ENCODE data around the gene CNTN4.

Gene CNTN4

GRCh38 chr3:2589336-2589969 is 490.8 kb downstream of the CNTN4 start:
- Histone ChIP-seq H3K4me3 (ENCODE audit: low read length in 2 of 2) (no peak overlapping the region), H3K4me1 (ENCODE audit: control insufficient read depth in 2 of 2, insufficient read depth in 2 of 2, low read length in 2 of 2) (no peaks in the 10 kb centered on the region), H3K9me3 (ENCODE audit: control insufficient read depth in 2 of 2, low read length in 2 of 2) (no peaks in the 10 kb centered on the region), H3K27ac (ENCODE audit: low read depth in 2 of 2, low read length in 2 of 2) (no peak overlapping the region), H3K27me3 (ENCODE audit: control insufficient read depth in 2 of 2, insufficient read depth in 2 of 2, low read length in 2 of 2) (no peaks in the 10 kb centered on the region), H3K36me3 (ENCODE audit: control insufficient read depth in 2 of 2, insufficient read depth in 2 of 2, low read length in 2 of 2) (no peaks in the 10 kb centered on the region), H3K9ac (ENCODE audit: low read depth in 1 of 2, low read length in 2 of 2) (no peak overlapping the region)

GRCh38 chr3:2595486-2595885 is 496.8 kb downstream of the CNTN4 start:
- Histone ChIP-seq H3K9me3 (ENCODE audit: control insufficient read depth in 2 of 2, low read length in 2 of 2) (no peaks in the 10 kb centered on the region), H3K36me3 (ENCODE audit: control insufficient read depth in 2 of 2, insufficient read depth in 2 of 2, low read length in 2 of 2) (no peaks in the 10 kb centered on the region), H3K27ac (ENCODE audit: low read depth in 2 of 2, low read length in 2 of 2) (no peak overlapping the region), H3K9ac (ENCODE audit: low read depth in 1 of 2, low read length in 2 of 2) (no peak overlapping the region), H3K27me3 (ENCODE audit: control insufficient read depth in 2 of 2, insufficient read depth in 2 of 2, low read length in 2 of 2) (no peaks in the 10 kb centered on the region), H3K4me1 (ENCODE audit: control insufficient read depth in 2 of 2, insufficient read depth in 2 of 2, low read length in 2 of 2) (peaks cover 2 to 6% of the 10 kb centered on the region in 2 donors), H3K4me3 (ENCODE audit: low read length in 2 of 2) (no peak overlapping the region)

- no peak overlapping the region for H3K27ac ChIP-seq (ENCODE audit: low read depth in 2 of 2, low read length in 2 of 2)
- no peak overlapping the region for H3K9ac ChIP-seq (ENCODE audit: low read depth in 1 of 2, low read length in 2 of 2)
- no peaks in the 10 kb centered on the region for H3K36me3 ChIP-seq (ENCODE audit: control insufficient read depth in 2 of 2, insufficient read depth in 2 of 2, low read length in 2 of 2)
- no peaks in the 10 kb centered on the region for H3K27me3 ChIP-seq (ENCODE audit: control insufficient read depth in 2 of 2, insufficient read depth in 2 of 2, low read length in 2 of 2)
- H3K9me3 ChIP-seq (ENCODE audit: control insufficient read depth in 2 of 2, low read length in 2 of 2), result no peaks in the 10 kb centered on the region
- peaks cover 2 to 6% of the 10 kb centered on the region in 2 donors for H3K4me1 ChIP-seq (ENCODE audit: control insufficient read depth in 2 of 2, insufficient read depth in 2 of 2, low read length in 2 of 2)
- peak overlapping the region in 1 of 2 donors; percentile 34 for H3K4me3 ChIP-seq (ENCODE audit: low read length in 2 of 2)
Observed at GRCh38 chr3:2597615-2598014, 498.9 kb downstream of the CNTN4 start.

GRCh38 chr3:2599471-2599870 is 500.8 kb downstream of the CNTN4 start:
- H3K9me3 ChIP-seq (ENCODE audit: control insufficient read depth in 2 of 2, low read length in 2 of 2), result no peaks in the 10 kb centered on the region
- H3K27ac ChIP-seq (ENCODE audit: low read depth in 2 of 2, low read length in 2 of 2), result no peak overlapping the region
- no peaks in the 10 kb centered on the region for H3K36me3 ChIP-seq (ENCODE audit: control insufficient read depth in 2 of 2, insufficient read depth in 2 of 2, low read length in 2 of 2)

GRCh38 chr3:2603692-2604289 is 505.1 kb downstream of the CNTN4 start:
- Histone ChIP-seq H3K4me1 (ENCODE audit: control insufficient read depth in 2 of 2, insufficient read depth in 2 of 2, low read length in 2 of 2) (no peaks in the 10 kb centered on the region), H3K9ac (ENCODE audit: low read depth in 1 of 2, low read length in 2 of 2) (no peak overlapping the region), H3K9me3 (ENCODE audit: control insufficient read depth in 2 of 2, low read length in 2 of 2) (no peaks in the 10 kb centered on the region), H3K4me3 (ENCODE audit: low read length in 2 of 2) (no peak overlapping the region), H3K27ac (ENCODE audit: low read depth in 2 of 2, low read length in 2 of 2) (no peak overlapping the region), H3K36me3 (ENCODE audit: control insufficient read depth in 2 of 2, insufficient read depth in 2 of 2, low read length in 2 of 2) (no peaks in the 10 kb centered on the region), H3K27me3 (ENCODE audit: control insufficient read depth in 2 of 2, insufficient read depth in 2 of 2, low read length in 2 of 2) (no peaks in the 10 kb centered on the region)

More at GRCh38 chr3:2599471-2599870, 500.8 kb downstream of the CNTN4 start:
- no peaks in the 10 kb centered on the region for H3K27me3 ChIP-seq (ENCODE audit: control insufficient read depth in 2 of 2, insufficient read depth in 2 of 2, low read length in 2 of 2)
- H3K4me3 ChIP-seq (ENCODE audit: low read length in 2 of 2), result no peak overlapping the region
- no peak overlapping the region for H3K9ac ChIP-seq (ENCODE audit: low read depth in 1 of 2, low read length in 2 of 2)
- H3K4me1 ChIP-seq (ENCODE audit: control insufficient read depth in 2 of 2, insufficient read depth in 2 of 2, low read length in 2 of 2), result peaks cover 2 to 6% of the 10 kb centered on the region in 2 donors

- Histone ChIP-seq H3K4me3 (ENCODE audit: low read length in 2 of 2) (no peak overlapping the region), H3K9ac (ENCODE audit: low read depth in 1 of 2, low read length in 2 of 2) (no peak overlapping the region), H3K9me3 (ENCODE audit: control insufficient read depth in 2 of 2, low read length in 2 of 2) (no peaks in the 10 kb centered on the region)
Observed at GRCh38 chr3:2614578-2614977, 515.9 kb downstream of the CNTN4 start.

GRCh38 chr3:2615080-2615479 is 516.4 kb downstream of the CNTN4 start:
- Histone ChIP-seq H3K9ac (ENCODE audit: low read depth in 1 of 2, low read length in 2 of 2) (no peak overlapping the region), H3K4me1 (ENCODE audit: control insufficient read depth in 2 of 2, insufficient read depth in 2 of 2, low read length in 2 of 2) (no peaks in the 10 kb centered on the region), H3K4me3 (ENCODE audit: low read length in 2 of 2) (no peak overlapping the region), H3K27me3 (ENCODE audit: control insufficient read depth in 2 of 2, insufficient read depth in 2 of 2, low read length in 2 of 2) (no peaks in the 10 kb centered on the region), H3K27ac (ENCODE audit: low read depth in 2 of 2, low read length in 2 of 2) (no peak overlapping the region), H3K36me3 (ENCODE audit: control insufficient read depth in 2 of 2, insufficient read depth in 2 of 2, low read length in 2 of 2) (no peaks in the 10 kb centered on the region), H3K9me3 (ENCODE audit: control insufficient read depth in 2 of 2, low read length in 2 of 2) (no peaks in the 10 kb centered on the region)

More at GRCh38 chr3:2614578-2614977, 515.9 kb downstream of the CNTN4 start:
- Histone ChIP-seq H3K4me1 (ENCODE audit: control insufficient read depth in 2 of 2, insufficient read depth in 2 of 2, low read length in 2 of 2) (no peaks in the 10 kb centered on the region), H3K27me3 (ENCODE audit: control insufficient read depth in 2 of 2, insufficient read depth in 2 of 2, low read length in 2 of 2) (no peaks in the 10 kb centered on the region), H3K36me3 (ENCODE audit: control insufficient read depth in 2 of 2, insufficient read depth in 2 of 2, low read length in 2 of 2) (no peaks in the 10 kb centered on the region), H3K27ac (ENCODE audit: low read depth in 2 of 2, low read length in 2 of 2) (no peak overlapping the region)

- H3K4me1 ChIP-seq (ENCODE audit: control insufficient read depth in 2 of 2, insufficient read depth in 2 of 2, low read length in 2 of 2), result no peaks in the 10 kb centered on the region
- no peak overlapping the region for H3K27ac ChIP-seq (ENCODE audit: low read depth in 2 of 2, low read length in 2 of 2)
- no peak overlapping the region for H3K9ac ChIP-seq (ENCODE audit: low read depth in 1 of 2, low read length in 2 of 2)
- no peaks in the 10 kb centered on the region for H3K9me3 ChIP-seq (ENCODE audit: control insufficient read depth in 2 of 2, low read length in 2 of 2)
- H3K27me3 ChIP-seq (ENCODE audit: control insufficient read depth in 2 of 2, insufficient read depth in 2 of 2, low read length in 2 of 2), result no peaks in the 10 kb centered on the region
- H3K36me3 ChIP-seq (ENCODE audit: control insufficient read depth in 2 of 2, insufficient read depth in 2 of 2, low read length in 2 of 2), result no peaks in the 10 kb centered on the region
- H3K4me3 ChIP-seq (ENCODE audit: low read length in 2 of 2), result no peak overlapping the region
Observed at GRCh38 chr3:2623436-2623835, 524.8 kb downstream of the CNTN4 start.

GRCh38 chr3:2628117-2628516 is 529.5 kb downstream of the CNTN4 start:
- Histone ChIP-seq H3K9me3 (ENCODE audit: control insufficient read depth in 2 of 2, low read length in 2 of 2) (no peaks in the 10 kb centered on the region), H3K9ac (ENCODE audit: low read depth in 1 of 2, low read length in 2 of 2) (no peak overlapping the region), H3K27ac (ENCODE audit: low read depth in 2 of 2, low read length in 2 of 2) (no peak overlapping the region)

GRCh38 chr3:2635511-2635910 is 536.8 kb downstream of the CNTN4 start:
- H3K9me3 ChIP-seq (ENCODE audit: control insufficient read depth in 2 of 2, low read length in 2 of 2), result no peaks in the 10 kb centered on the region
- no peak overlapping the region for H3K27ac ChIP-seq (ENCODE audit: low read depth in 2 of 2, low read length in 2 of 2)
- H3K4me1 ChIP-seq (ENCODE audit: control insufficient read depth in 2 of 2, insufficient read depth in 2 of 2, low read length in 2 of 2), result no peaks in the 10 kb centered on the region
- no peak overlapping the region for H3K4me3 ChIP-seq (ENCODE audit: low read length in 2 of 2)
- no peak overlapping the region for H3K9ac ChIP-seq (ENCODE audit: low read depth in 1 of 2, low read length in 2 of 2)
- H3K36me3 ChIP-seq (ENCODE audit: control insufficient read depth in 2 of 2, insufficient read depth in 2 of 2, low read length in 2 of 2), result no peaks in the 10 kb centered on the region
- no peaks in the 10 kb centered on the region for H3K27me3 ChIP-seq (ENCODE audit: control insufficient read depth in 2 of 2, insufficient read depth in 2 of 2, low read length in 2 of 2)

More at GRCh38 chr3:2628117-2628516, 529.5 kb downstream of the CNTN4 start:
- Histone ChIP-seq H3K36me3 (ENCODE audit: control insufficient read depth in 2 of 2, insufficient read depth in 2 of 2, low read length in 2 of 2) (no peaks in the 10 kb centered on the region), H3K4me1 (ENCODE audit: control insufficient read depth in 2 of 2, insufficient read depth in 2 of 2, low read length in 2 of 2) (no peaks in the 10 kb centered on the region), H3K4me3 (ENCODE audit: low read length in 2 of 2) (no peak overlapping the region), H3K27me3 (ENCODE audit: control insufficient read depth in 2 of 2, insufficient read depth in 2 of 2, low read length in 2 of 2) (no peaks in the 10 kb centered on the region)
